GM10847 (cell line): Measurements from ENCODE around the gene THSD4.

Source experiments
- POLR2A ChIP-seq: IDR thresholded peaks from 2 replicates; pipeline ENCODE4 v1.6.1; 2011; ENCODE audit not compliant: insufficient read length; ENCODE audit errors: extremely low read depth

Gene THSD4

GRCh38 chr15:71595846-71596553, 480.7 kb downstream of the THSD4 start:
- TF ChIP-seq POLR2A = no peak

GRCh38 chr15:71596672-71597071, 481.4 kb downstream of the THSD4 start:
- no peak for TF ChIP-seq POLR2A

- no peak for TF ChIP-seq POLR2A
Measured at GRCh38 chr15:71597126-71597525, 481.9 kb downstream of the THSD4 start.

- no peak for TF ChIP-seq POLR2A
Measured at GRCh38 chr15:71597637-71598036, 482.4 kb downstream of the THSD4 start.

GRCh38 chr15:71598741-71599140, 483.5 kb downstream of the THSD4 start:
- TF ChIP-seq POLR2A = no peak

GRCh38 chr15:71599418-71600151, 484.3 kb downstream of the THSD4 start:
- no peak for TF ChIP-seq POLR2A

GRCh38 chr15:71600237-71600636, 485.0 kb downstream of the THSD4 start:
- TF ChIP-seq POLR2A = no peak

- no peak for TF ChIP-seq POLR2A
Measured at GRCh38 chr15:71601038-71601834, 486.0 kb downstream of the THSD4 start.

GRCh38 chr15:71603379-71603778, 488.1 kb downstream of the THSD4 start:
- no peak for TF ChIP-seq POLR2A

GRCh38 chr15:71607383-71607782, 492.1 kb downstream of the THSD4 start:
- no peak for TF ChIP-seq POLR2A

GRCh38 chr15:71610728-71611552, 495.7 kb downstream of the THSD4 start:
- TF ChIP-seq POLR2A = no peak

- TF ChIP-seq POLR2A = no peak
Measured at GRCh38 chr15:71611553-71612396, 496.5 kb downstream of the THSD4 start.

GRCh38 chr15:71612397-71612722, 497.1 kb downstream of the THSD4 start:
- TF ChIP-seq POLR2A = no peak

- TF ChIP-seq POLR2A = no peak
Measured at GRCh38 chr15:71612869-71613268, 497.6 kb downstream of the THSD4 start.
